ENCODE data around the gene RNF220. TPM values are rescaled to one million over a fixed set of nuclear protein-coding genes. Genes with fewer than 3 reads are reported as not detected.

Gene RNF220
- total and polyA plus RNA-seq, 2 donors (not counting 3 experiments of a cell fraction or from before 2014, with no cell fraction given): 62.7 to 66.6 TPM

- no peak overlapping the region for H2AFZ ChIP-seq (ENCODE audit: low read depth, low read length)
- peak; percentile 86 to 94 for TF ChIP-seq CTCF (IDR thresholded peaks at IDR 0.05; ENCODE audit: extremely low read depth in 1 of 2, insufficient read depth in 1 of 2, low read depth in 1 of 2, low read length in 2 of 2)
- TF ChIP-seq GATA2 (IDR thresholded peaks at IDR 0.05; ENCODE audit: insufficient read depth, insufficient read length, low read depth, low read length): no peak
- no peak for TF ChIP-seq JUN (IDR thresholded peaks at IDR 0.05; ENCODE audit: borderline replicate concordance, insufficient read depth, insufficient read length, low read depth)
- TF ChIP-seq FOS (IDR thresholded peaks at IDR 0.05; ENCODE audit: borderline replicate concordance, insufficient read depth, low read length): no peak
- no peak for TF ChIP-seq POLR2A (IDR thresholded peaks at IDR 0.05; ENCODE audit: low read depth, low read length)
- peak; percentile 25 for TF ChIP-seq MAX (IDR thresholded peaks at IDR 0.05; ENCODE audit: insufficient read depth, insufficient read length)
- no peak for TF ChIP-seq POLR2AphosphoS5 (IDR thresholded peaks at IDR 0.05; ENCODE audit: insufficient read depth, low read depth, low read length)
- FAIRE-seq: peak; percentile 75
Observed at GRCh38 chr1:44594871-44595735, 190.0 kb downstream of the RNF220 start.

More at GRCh38 chr1:44594871-44595735, 190.0 kb downstream of the RNF220 start:
- H3K9me1 ChIP-seq (replicated peaks; ENCODE audit: control insufficient read depth, extremely low read depth, insufficient read depth, low read length): no peaks in the 10 kb centered on the region
- no peaks in the 10 kb centered on the region for H4K20me1 ChIP-seq (replicated peaks; ENCODE audit: control insufficient read depth, extremely low read depth, insufficient read depth, low read length)
- no peaks in the 10 kb centered on the region for H3K79me2 ChIP-seq (ENCODE audit: control insufficient read depth, insufficient read depth, low read length)
- H3K9me3 ChIP-seq (replicated peaks; ENCODE audit: control insufficient read depth, insufficient read depth, low read length): no peaks in the 10 kb centered on the region
- no peak overlapping the region for H3K4me2 ChIP-seq (ENCODE audit: insufficient read depth, low read length)
- intact Hi-C loops (cut with micrococcal nuclease) (loop anchor here (1.0 to 5.0 kb wide), 6 partner anchors 23 to 588 kb away; no protein-coding TSS in a partner anchor), dilution Hi-C loops (cut with MboI; ENCODE audit: extremely low pct_ligation_motif_present, low sequenced_read_pairs) (no loop called here)
- peaks cover 0 to 7% of the 10 kb centered on the region in 2 experiments for H3K27me3 ChIP-seq (ENCODE audit: control insufficient read depth in 2 of 2, insufficient read depth in 2 of 2, low read length in 2 of 2)
- H3K9ac ChIP-seq (replicated peaks; ENCODE audit: extremely low read depth, insufficient read depth, low read length): no peak overlapping the region
- H3K36me3 ChIP-seq (ENCODE audit: control insufficient read depth in 2 of 2, extremely low read depth in 1 of 2, insufficient read depth in 2 of 2, low read length in 2 of 2): no peaks in the 10 kb centered on the region
- DNase-seq (ENCODE audit: low read depth, low spot score): peak; percentile 42
- H3K4me3 ChIP-seq (replicated peaks in 1 of 3; ENCODE audit: insufficient read depth in 1 of 3, low read depth in 1 of 3, low read length in 3 of 3): no peak overlapping the region
- no peak overlapping the region for H3K27ac ChIP-seq (ENCODE audit: insufficient read depth, low read depth, low read length)
- H3K4me1 ChIP-seq (ENCODE audit: control insufficient read depth, extremely low read depth, insufficient read depth, low read length): no peaks in the 10 kb centered on the region
- ChIA-PET POLR2A (no interaction called here), CTCF (interaction anchor here (0.5 to 15.0 kb wide), 44 partner anchors 9 to 589 kb away, joined by 3 to 398 read pairs (median 4); partner anchors contain the start of genes DMAP1, ERI3 and RNF220)
- no TSS peak for BruUV-seq (replicated peaks)
